B cell (primary cell): ENCODE data around the gene NDUFS7.
"Not testable (repeated sequence)": the region's sequence is repeated elsewhere in the genome, so short reads cannot be mapped to it uniquely, and the experiment has no call there.

Experiments used
- CTCF ChIP-seq: fragments of 200-600 bp; IDR thresholded peaks from one replicate; pipeline ENCODE4 v1.8.0; 2022; ENCODE audit warnings: antibody characterized with exemption, mild to moderate bottlenecking
- EZH2 ChIP-seq: IDR thresholded peaks from 2 replicates; pipeline ENCODE4 v1.6.1; 2012; ENCODE audit warnings: borderline replicate concordance, low read depth, mild to moderate bottlenecking, moderate library complexity, low read length; ENCODE audit not compliant: insufficient read depth, poor library complexity, severe bottlenecking

DNA sequence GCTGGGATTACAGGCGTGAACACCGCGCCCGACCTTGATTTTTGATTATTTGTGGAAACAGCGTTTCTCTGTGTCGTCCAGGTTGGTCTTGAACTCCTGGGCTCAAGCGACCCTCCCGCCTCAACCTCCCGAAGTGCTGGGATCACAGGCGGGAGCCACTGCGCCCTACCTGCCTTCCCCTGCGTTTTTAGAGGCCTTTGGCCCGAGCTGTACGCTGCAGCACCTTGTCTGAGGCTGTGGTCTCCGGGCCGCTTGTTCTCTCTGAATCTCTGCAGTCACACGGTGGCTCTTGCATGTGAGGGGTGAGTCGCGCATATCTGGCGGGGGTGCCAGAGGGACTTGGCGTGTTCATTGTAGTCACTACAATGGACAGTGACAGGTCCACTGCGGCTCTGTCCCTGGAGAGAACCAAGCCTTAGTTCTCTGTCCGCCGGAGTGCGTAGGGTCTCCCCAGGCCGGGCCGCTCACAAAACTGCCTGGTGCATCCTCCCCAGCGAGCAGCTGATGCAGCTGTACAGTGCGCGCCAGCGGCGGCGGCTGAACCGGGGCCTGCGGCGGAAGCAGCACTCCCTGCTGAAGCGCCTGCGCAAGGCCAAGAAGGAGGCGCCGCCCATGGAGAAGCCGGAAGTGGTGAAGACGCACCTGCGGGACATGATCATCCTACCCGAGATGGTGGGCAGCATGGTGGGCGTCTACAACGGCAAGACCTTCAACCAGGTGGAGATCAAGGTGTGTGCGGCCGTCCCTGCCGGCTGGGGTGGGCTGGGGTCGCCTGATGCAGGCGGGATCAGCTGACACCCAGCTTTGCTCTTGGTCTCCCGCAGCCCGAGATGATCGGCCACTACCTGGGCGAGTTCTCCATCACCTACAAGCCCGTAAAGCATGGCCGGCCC, 56.1 kb downstream of the NDUFS7 start:
- TF ChIP-seq EZH2, CTCF: not testable (repeated sequence)
